ENCODE results near the gene ECD.

Gene ECD

GRCh38 chr10:73190188-73190587 is 22.4 kb upstream of the ECD start:
- TF ChIP-seq, protein P1, sequence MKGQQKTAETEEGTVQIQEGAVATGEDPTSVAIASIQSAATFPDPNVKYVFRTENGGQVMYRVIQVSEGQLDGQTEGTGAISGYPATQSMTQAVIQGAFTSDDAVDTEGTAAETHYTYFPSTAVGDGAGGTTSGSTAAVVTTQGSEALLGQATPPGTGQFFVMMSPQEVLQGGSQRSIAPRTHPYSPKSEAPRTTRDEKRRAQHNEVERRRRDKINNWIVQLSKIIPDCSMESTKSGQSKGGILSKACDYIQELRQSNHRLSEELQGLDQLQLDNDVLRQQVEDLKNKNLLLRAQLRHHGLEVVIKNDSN (IDR thresholded peaks at IDR 0.05): no peak
- no peak for TF ChIP-seq EP300 (IDR thresholded peaks at IDR 0.05; ENCODE audit: borderline replicate concordance)
- no peak for TF ChIP-seq RAD21 (IDR thresholded peaks at IDR 0.05; ENCODE audit: low read depth)
- no peak for TF ChIP-seq CEBPB (IDR thresholded peaks at IDR 0.05)
- TF ChIP-seq MAX (IDR thresholded peaks at IDR 0.05): no peak
- no peak for TF ChIP-seq YY1 (IDR thresholded peaks at IDR 0.05; ENCODE audit: low read depth)
- TF ChIP-seq CREB1 (IDR thresholded peaks at IDR 0.05; ENCODE audit: low read depth): no peak
- no peak for TF ChIP-seq TCF12 (IDR thresholded peaks at IDR 0.05; ENCODE audit: low read depth)
- TF ChIP-seq, protein P2, sequence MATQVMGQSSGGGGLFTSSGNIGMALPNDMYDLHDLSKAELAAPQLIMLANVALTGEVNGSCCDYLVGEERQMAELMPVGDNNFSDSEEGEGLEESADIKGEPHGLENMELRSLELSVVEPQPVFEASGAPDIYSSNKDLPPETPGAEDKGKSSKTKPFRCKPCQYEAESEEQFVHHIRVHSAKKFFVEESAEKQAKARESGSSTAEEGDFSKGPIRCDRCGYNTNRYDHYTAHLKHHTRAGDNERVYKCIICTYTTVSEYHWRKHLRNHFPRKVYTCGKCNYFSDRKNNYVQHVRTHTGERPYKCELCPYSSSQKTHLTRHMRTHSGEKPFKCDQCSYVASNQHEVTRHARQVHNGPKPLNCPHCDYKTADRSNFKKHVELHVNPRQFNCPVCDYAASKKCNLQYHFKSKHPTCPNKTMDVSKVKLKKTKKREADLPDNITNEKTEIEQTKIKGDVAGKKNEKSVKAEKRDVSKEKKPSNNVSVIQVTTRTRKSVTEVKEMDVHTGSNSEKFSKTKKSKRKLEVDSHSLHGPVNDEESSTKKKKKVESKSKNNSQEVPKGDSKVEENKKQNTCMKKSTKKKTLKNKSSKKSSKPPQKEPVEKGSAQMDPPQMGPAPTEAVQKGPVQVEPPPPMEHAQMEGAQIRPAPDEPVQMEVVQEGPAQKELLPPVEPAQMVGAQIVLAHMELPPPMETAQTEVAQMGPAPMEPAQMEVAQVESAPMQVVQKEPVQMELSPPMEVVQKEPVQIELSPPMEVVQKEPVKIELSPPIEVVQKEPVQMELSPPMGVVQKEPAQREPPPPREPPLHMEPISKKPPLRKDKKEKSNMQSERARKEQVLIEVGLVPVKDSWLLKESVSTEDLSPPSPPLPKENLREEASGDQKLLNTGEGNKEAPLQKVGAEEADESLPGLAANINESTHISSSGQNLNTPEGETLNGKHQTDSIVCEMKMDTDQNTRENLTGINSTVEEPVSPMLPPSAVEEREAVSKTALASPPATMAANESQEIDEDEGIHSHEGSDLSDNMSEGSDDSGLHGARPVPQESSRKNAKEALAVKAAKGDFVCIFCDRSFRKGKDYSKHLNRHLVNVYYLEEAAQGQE (IDR thresholded peaks at IDR 0.05; ENCODE audit: low read depth): no peak
- TF ChIP-seq EGR1 (IDR thresholded peaks at IDR 0.05): no peak
- no peak for TF ChIP-seq TAF1 (IDR thresholded peaks at IDR 0.05; ENCODE audit: low read depth)
- no peak for TF ChIP-seq NFIC (IDR thresholded peaks at IDR 0.05)
- no peak for TF ChIP-seq FOXM1 (IDR thresholded peaks at IDR 0.05; ENCODE audit: borderline replicate concordance, low read depth)

DNA sequence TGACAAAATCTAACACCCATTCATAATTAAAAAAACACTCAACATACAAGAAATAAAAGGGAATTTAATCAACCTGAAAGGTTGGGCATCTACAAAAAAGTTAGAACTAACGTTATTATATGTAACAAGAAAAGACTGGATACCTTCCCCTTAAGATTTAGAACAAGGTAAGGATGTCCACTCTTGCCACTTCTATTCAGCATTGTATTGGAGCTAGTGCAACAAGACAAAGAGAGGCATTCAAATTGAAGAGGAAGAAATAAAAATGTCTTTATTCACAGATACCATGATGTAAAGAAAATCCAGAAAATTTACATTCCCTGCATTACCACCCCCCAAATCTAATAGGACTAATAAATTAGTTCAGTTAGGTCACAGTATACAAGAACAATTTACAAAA is 18.5 kb upstream of the ECD start:
- TF ChIP-seq YY1 (IDR thresholded peaks at IDR 0.05; ENCODE audit: low read depth) (no peak), TAF1 (IDR thresholded peaks at IDR 0.05; ENCODE audit: low read depth) (no peak), FOXM1 (IDR thresholded peaks at IDR 0.05; ENCODE audit: borderline replicate concordance, low read depth) (no peak), EP300 (IDR thresholded peaks at IDR 0.05; ENCODE audit: borderline replicate concordance) (no peak), ZBTB7A (IDR thresholded peaks at IDR 0.05; ENCODE audit: low read depth) (no peak)
- TF ChIP-seq, protein P2 (IDR thresholded peaks at IDR 0.05; ENCODE audit: low read depth): no peak
- TF ChIP-seq, protein P1 (IDR thresholded peaks at IDR 0.05): no peak

GRCh38 chr10:73183667-73184281 is 16.0 kb upstream of the ECD start:
- no peak for TF ChIP-seq RAD21 (IDR thresholded peaks at IDR 0.05; ENCODE audit: low read depth)
- TF ChIP-seq EP300 (IDR thresholded peaks at IDR 0.05; ENCODE audit: borderline replicate concordance): no peak
- no peak for TF ChIP-seq TCF12 (IDR thresholded peaks at IDR 0.05; ENCODE audit: low read depth)
- TF ChIP-seq ZBTB7A (IDR thresholded peaks at IDR 0.05; ENCODE audit: low read depth): no peak
- TF ChIP-seq, protein P2 (IDR thresholded peaks at IDR 0.05; ENCODE audit: low read depth): no peak
- TF ChIP-seq, protein P1 (IDR thresholded peaks at IDR 0.05): no peak
- TF ChIP-seq YY1 (IDR thresholded peaks at IDR 0.05; ENCODE audit: low read depth): no peak
- no peak for TF ChIP-seq CREB1 (IDR thresholded peaks at IDR 0.05; ENCODE audit: low read depth)
- no peak for TF ChIP-seq TAF1 (IDR thresholded peaks at IDR 0.05; ENCODE audit: low read depth)
- no peak for TF ChIP-seq MAX (IDR thresholded peaks at IDR 0.05)
- TF ChIP-seq EGR1 (IDR thresholded peaks at IDR 0.05): no peak
- TF ChIP-seq CEBPB (IDR thresholded peaks at IDR 0.05): no peak
- TF ChIP-seq FOXM1 (IDR thresholded peaks at IDR 0.05; ENCODE audit: borderline replicate concordance, low read depth): no peak
- TF ChIP-seq NFIC (IDR thresholded peaks at IDR 0.05): no peak
- TF ChIP-seq TEAD4 (IDR thresholded peaks at IDR 0.05): no peak

DNA sequence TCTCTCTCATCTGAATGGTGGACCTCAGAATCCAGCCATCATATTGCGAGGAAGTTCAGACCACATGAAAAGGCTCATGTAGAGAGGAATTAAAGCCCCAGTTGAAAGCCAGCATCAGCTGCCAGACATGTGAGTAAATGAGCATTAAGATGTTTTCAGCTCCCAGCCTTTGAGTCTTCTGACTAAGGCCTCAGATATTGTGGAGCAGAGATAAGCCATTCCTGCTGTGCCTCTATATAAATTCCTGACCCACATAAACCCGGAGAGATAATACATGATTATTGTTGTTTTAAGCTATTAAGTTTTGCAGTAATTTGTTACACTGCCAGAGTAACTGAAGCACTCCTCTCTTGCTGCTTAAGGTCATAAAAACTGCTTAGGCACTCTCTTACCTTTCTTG is 14.8 kb upstream of the ECD start:
- no peak for TF ChIP-seq NFIC (IDR thresholded peaks at IDR 0.05)
- TF ChIP-seq, protein P1 (IDR thresholded peaks at IDR 0.05): no peak
- TF ChIP-seq TEAD4 (IDR thresholded peaks at IDR 0.05): no peak

Data from Ishikawa (cell line).